K562 (cell line): ENCODE measurements around the gene HCFC1R1. TPM values are rescaled to one million over a fixed set of nuclear protein-coding genes. Genes with fewer than 3 reads are reported as not detected.

ENCODE experiments used
- E2F4 ChIP-seq: sonication (generic); formaldehyde crosslinking; IDR thresholded peaks from 2 replicates; pipeline ENCODE4 v1.8.0; 2022; ENCODE audit warnings: mild to moderate bottlenecking, low read depth, missing genetic modification reagents
- HBP1 ChIP-seq: fragments of 450-650 bp; formaldehyde crosslinking; IDR thresholded peaks from 2 replicates; pipeline ENCODE4 v1.4.0; 2022; ENCODE audit warnings: missing genetic modification characterization
- HDAC1 ChIP-seq, 2 experiments: fragments of 450-650 bp; IDR thresholded peaks; 2 replicates each; pipeline ENCODE4 v1.6.1; 2016 to 2017; ENCODE audit warnings: inconsistent platforms in 1 of 2, mild to moderate bottlenecking in 1 of 2, moderate library complexity in 1 of 2
- HNRNPK ChIP-seq: fragments of 200-400 bp; formaldehyde crosslinking; IDR thresholded peaks from one replicate; pipeline ENCODE4 v1.6.1; 2018; ENCODE audit warnings: mild to moderate bottlenecking, low read depth, low read length; ENCODE audit not compliant: poor library complexity, severe bottlenecking
- JUN ChIP-seq, 2 experiments: sonication (generic) in 1 of 2; formaldehyde crosslinking in 1 of 2; IDR thresholded peaks; 2 replicates each; pipeline versions ENCODE4 v1.6.1 to v1.8.0; 2012 to 2022; ENCODE audit warnings: borderline replicate concordance in 2 of 2, mild to moderate bottlenecking in 2 of 2, improper control_type of control experiment in 1 of 2, low read depth in 1 of 2, low read length in 1 of 2, missing genetic modification reagents in 1 of 2
- MEIS2 ChIP-seq: fragments of 450-650 bp; IDR thresholded peaks from 2 replicates; pipeline ENCODE4 v1.6.1; 2014; ENCODE audit warnings: mild to moderate bottlenecking; ENCODE audit not compliant: partially characterized antibody
- PBX2 ChIP-seq, 2 experiments: IDR thresholded peaks in 1 of 2; conservative IDR thresholded peaks in 1 of 2; 2 replicates each; pipeline ENCODE4 v1.6.1; 2016; ENCODE audit warnings: low read depth in 2 of 2, mild to moderate bottlenecking in 1 of 2, missing compliant biosample characterization in 1 of 2, missing genetic modification characterization in 1 of 2, moderate library complexity in 1 of 2
- RFX1 ChIP-seq: fragments of 450-650 bp; IDR thresholded peaks from 2 replicates; pipeline ENCODE4 v1.6.1; 2016; ENCODE audit warnings: mild to moderate bottlenecking, moderate library complexity
- ZBTB7A ChIP-seq: IDR thresholded peaks from 2 replicates; pipeline ENCODE4 v1.6.1; 2011; ENCODE audit warnings: low read depth, mild to moderate bottlenecking, low read length, moderate library complexity, borderline replicate concordance; ENCODE audit not compliant: control insufficient read depth
- ZNF24 ChIP-seq: fragments of 450-650 bp; IDR thresholded peaks from 2 replicates; pipeline ENCODE4 v1.6.1; 2016
- ZNF75A ChIP-seq: fragments of 450-650 bp; formaldehyde crosslinking; IDR thresholded peaks from 2 replicates; pipeline ENCODE4 v1.4.0; 2020; ENCODE audit warnings: mild to moderate bottlenecking
- ZSCAN29 ChIP-seq: fragments of 450-650 bp; IDR thresholded peaks from 2 replicates; pipeline ENCODE4 v1.6.1; 2017
- polyA plus RNA-seq, 8 experiments: library from polyadenylated mRNA; depleted of rRNA in 4 of 8; stranded (reverse) in 5 of 8; unstranded in 3 of 8; fragments of >200 nt; fragmentation: Nextera tagmentation in 2 of 8; fragmentation: Illumina TruSeq in 1 of 8; extraction: Ambion mirVana in 2 of 8; extraction: Trizol in 1 of 8; gene quantifications; 2 replicates each; pipeline versions ENCODE4 v1.2.1 to v1.2.3, GENCODE V29; 2011 to 2014; ENCODE audit warnings: inconsistent platforms in 1 of 8, missing spikeins in 1 of 8
- total RNA-seq, 7 experiments: library from RNA; depleted of rRNA in 6 of 7; stranded (reverse); fragments of >200 nt in 6 of 7; fragmentation: Illumina TruSeq in 2 of 7; extraction: Trizol in 2 of 7; gene quantifications; 2 replicates each; pipeline versions ENCODE4 v1.2.1 to v1.2.3, GENCODE V29; 2011 to 2021; ENCODE audit warnings: low replicate concordance in 1 of 7
- TF ChIP-seq, protein P1 (sequence below): sonication (generic); formaldehyde crosslinking; IDR thresholded peaks from 2 replicates; pipeline ENCODE4 v1.8.1; 2023; ENCODE audit warnings: missing genetic modification reagents, mild to moderate bottlenecking, borderline replicate concordance

HCFC1R1 gene
- total and polyA plus RNA-seq, 9 of the 15 experiments (the other 6 are each of a cell fraction or from before 2014, with no cell fraction given): 2.2 to 29.0 (median 11.2) TPM

GRCh38 chr16:2987833-2988232 lies 35.9 kb downstream of the HCFC1R1 start (continued):
- TF ChIP-seq, protein P1, sequence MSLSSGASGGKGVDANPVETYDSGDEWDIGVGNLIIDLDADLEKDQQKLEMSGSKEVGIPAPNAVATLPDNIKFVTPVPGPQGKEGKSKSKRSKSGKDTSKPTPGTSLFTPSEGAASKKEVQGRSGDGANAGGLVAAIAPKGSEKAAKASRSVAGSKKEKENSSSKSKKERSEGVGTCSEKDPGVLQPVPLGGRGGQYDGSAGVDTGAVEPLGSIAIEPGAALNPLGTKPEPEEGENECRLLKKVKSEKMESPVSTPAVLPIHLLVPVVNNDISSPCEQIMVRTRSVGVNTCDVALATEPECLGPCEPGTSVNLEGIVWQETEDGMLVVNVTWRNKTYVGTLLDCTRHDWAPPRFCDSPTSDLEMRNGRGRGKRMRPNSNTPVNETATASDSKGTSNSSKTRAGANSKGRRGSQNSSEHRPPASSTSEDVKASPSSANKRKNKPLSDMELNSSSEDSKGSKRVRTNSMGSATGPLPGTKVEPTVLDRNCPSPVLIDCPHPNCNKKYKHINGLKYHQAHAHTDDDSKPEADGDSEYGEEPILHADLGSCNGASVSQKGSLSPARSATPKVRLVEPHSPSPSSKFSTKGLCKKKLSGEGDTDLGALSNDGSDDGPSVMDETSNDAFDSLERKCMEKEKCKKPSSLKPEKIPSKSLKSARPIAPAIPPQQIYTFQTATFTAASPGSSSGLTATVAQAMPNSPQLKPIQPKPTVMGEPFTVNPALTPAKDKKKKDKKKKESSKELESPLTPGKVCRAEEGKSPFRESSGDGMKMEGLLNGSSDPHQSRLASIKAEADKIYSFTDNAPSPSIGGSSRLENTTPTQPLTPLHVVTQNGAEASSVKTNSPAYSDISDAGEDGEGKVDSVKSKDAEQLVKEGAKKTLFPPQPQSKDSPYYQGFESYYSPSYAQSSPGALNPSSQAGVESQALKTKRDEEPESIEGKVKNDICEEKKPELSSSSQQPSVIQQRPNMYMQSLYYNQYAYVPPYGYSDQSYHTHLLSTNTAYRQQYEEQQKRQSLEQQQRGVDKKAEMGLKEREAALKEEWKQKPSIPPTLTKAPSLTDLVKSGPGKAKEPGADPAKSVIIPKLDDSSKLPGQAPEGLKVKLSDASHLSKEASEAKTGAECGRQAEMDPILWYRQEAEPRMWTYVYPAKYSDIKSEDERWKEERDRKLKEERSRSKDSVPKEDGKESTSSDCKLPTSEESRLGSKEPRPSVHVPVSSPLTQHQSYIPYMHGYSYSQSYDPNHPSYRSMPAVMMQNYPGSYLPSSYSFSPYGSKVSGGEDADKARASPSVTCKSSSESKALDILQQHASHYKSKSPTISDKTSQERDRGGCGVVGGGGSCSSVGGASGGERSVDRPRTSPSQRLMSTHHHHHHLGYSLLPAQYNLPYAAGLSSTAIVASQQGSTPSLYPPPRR (CRISPR knock-in tag): no peak
- no peak for TF ChIP-seq ZSCAN29
- TF ChIP-seq ZBTB7A: peak; percentile 46; the same call in 1 of the 2 replicates
- no peak for TF ChIP-seq HBP1 (CRISPR knock-in tag)
- TF ChIP-seq HNRNPK: no peak
- TF ChIP-seq PBX2 (CRISPR knock-in tag; IDR thresholded peaks at IDR 0.05; ENCODE audit: low read depth): no peak
- peak; percentile 85 for TF ChIP-seq PBX2 (tag; conservative IDR thresholded peaks at IDR 0.05; ENCODE audit: low read depth)
- no peak for TF ChIP-seq HDAC1 (IDR thresholded peaks at IDR 0.05)
- TF ChIP-seq ZNF75A (CRISPR knock-in tag): no peak
- TF ChIP-seq RFX1: no peak
- no peak for TF ChIP-seq JUN (IDR thresholded peaks at IDR 0.05; ENCODE audit: borderline replicate concordance, low read depth, low read length)
- no peak for TF ChIP-seq JUN (CRISPR knock-in tag; IDR thresholded peaks at IDR 0.05; ENCODE audit: borderline replicate concordance)
- no peak for TF ChIP-seq ZNF24
- peak; percentile 76 for TF ChIP-seq MEIS2
- TF ChIP-seq E2F4 (CRISPR knock-in tag): no peak
- TF ChIP-seq, all 486 proteins: peak for 4
